HTR-8/SVneo (cell line): Measurements from ENCODE around the gene VASH1.
"Not testable (repeated sequence)": the region's sequence is repeated elsewhere in the genome, so short reads cannot be mapped to it uniquely, and the experiment has no call there.

Source experiments
- DNase-seq: peaks from one replicate; pipeline ENCODE4 v3.0.0; 2011; ENCODE audit warnings: low spot score, mixed read lengths; ENCODE audit not compliant: insufficient read length
- FAIRE-seq: peaks from 2 replicates; lab custom pipeline; 2011; peaks lifted over from hg19 to GRCh38; lab: Jason Lieb, UNC

The VASH1 gene

GRCh38 chr14:76761136-76761959 lies at the start of gene VASH1:
Gene VASH1 (plus strand): TSS chr14:76761468. CDS start chr14:76762822, 1,354 bp downstream.
- peak; percentile 99 for FAIRE-seq
- peak; percentile 94 for DNase-seq

GRCh38 chr14:76713121-76713520 lies 48.1 kb upstream of the VASH1 start:
- FAIRE-seq (no peak), DNase-seq (no peak)

DNA sequence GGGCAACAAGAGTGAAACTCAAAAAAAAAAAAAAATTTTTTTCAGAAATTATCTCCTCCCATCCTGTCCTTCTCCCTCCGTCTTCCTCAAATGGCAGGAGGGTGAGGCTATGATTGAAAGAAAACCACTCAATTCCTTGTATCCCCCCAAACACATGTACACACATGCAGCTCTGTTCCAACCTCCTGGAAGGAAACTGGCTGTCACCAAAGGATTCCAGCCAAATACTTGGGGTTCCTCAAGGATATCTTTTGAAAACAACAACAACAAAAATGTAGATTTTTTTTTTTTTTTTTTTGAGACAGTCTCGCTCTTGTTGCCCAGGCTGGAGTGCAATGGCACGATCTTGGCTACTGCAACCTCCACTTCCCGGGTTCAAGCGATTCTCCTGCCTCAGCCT lies 46.8 kb upstream of the VASH1 start:
- no peak for DNase-seq
- no peak for FAIRE-seq

DNA sequence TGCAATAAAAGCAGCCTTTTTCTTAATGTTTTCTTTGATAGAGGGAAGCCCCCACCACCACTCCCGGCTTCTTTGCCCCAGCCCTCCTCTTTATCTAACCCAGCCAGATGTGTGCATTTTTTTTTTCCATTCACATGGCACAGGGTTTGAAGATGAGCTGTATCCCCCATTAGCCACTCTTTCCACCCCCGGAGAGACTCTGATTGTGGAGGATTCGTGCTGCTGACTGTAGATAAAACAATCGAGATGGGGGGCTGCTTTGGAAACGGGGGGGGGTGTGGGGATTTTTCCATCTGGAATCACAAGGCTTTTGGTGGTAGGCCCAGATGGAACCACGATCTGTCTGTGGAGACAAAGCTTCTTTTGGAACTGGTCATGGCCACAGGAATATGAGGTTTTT lies 46.2 kb upstream of the VASH1 start:
- DNase-seq = no peak
- FAIRE-seq = no peak

DNA sequence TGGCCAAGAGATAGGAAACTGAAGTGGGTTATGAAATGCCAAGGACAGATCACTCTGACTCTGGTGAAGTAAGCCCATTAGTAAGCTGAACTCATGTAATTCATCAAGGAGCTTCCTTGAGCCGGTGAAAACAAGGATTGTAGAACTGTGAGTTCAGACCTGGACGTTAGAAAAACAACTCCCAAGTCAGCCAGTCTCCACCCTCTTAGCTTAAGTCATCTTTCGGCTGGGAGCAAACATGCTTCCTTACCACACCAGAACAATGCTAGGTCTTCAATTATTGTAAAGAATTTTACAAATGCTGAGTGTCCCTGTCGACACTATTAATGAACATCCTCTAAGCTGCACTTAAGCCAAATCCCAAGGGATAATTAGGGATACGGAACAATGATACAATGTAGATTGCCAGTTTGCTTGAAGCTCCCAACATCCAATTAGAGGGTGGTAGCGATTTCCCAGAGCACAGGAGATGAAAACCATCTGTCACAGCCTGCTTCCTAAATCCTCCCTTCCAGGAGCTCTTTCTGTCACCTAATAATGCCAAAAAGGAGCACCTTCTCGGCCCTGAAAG lies 45.7 kb upstream of the VASH1 start:
- FAIRE-seq (peak; percentile 58), DNase-seq (no peak)

GRCh38 chr14:76716285-76716684 lies 45.0 kb upstream of the VASH1 start:
- DNase-seq (no peak), FAIRE-seq (no peak)

DNA sequence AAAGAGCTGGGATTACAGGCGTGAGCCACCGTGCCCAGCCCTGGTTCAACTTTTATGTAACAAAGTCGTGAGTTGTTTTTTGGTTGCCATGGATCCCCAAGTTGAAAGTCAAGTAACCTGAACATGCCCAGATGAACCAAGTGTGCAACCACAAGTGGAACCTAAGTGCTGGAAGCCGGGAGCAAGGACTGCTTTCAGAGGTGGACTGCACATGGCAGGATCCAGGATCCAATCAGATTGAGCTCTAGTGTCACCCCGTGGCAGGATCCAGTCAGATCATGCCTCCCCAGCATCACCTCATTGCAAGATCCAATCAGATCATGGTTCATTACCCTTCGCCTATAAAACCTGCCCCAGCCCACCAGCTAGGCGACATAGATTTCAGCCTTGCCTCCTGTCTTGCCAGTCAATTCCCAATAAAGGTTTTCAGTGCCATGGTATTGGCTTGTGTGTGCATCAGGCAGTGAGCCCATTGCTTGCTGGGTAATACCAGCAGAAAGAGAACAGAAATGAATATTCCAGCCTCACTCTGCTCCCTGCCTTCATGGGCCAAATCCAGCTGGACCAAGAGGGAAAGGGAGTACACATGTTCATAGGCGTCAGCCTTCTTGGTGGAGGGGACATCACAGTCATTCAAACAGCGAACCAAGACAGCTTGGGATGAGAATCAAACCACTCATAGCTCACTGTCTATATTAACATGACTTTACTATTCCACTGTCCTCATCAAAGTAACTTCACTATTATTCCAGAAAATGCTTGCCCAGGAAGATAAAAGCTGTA lies 43.6 kb upstream of the VASH1 start:
- DNase-seq (no peak), FAIRE-seq (peak; percentile 40)

DNA sequence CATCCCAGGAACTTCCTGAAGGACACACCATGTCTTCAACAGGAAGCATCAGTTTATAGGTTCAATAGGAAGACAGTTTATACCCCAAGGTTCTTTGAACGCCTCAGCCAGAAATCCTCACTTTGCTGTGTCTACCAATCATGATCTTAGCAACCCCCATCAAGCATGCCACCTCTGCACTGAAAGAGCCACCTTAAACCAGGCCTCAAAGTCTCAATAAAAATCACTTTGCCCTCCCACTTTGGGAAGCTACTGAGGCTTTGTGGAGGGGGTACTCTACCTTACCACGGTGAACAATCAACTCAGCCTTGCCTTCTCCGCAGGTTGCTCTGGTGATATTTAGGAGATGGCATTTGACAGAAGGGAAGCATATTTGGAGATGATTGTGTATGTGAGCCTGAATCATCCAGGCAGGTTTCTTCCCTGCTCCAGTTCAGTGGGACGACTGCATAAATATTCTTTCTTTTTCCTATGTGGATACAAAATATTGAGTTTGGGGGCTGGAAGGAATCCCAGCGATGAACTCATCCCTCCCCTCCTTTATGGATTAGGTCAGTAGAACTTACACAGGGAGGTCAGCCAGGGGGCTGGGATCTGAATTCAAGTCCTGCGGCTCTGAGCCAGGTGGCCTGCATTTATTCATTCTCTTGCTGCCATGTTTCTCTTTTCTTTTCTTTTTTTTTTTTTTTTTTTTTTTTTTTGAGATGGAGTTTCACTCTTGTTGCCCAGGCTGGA lies 42.8 kb upstream of the VASH1 start:
- DNase-seq = no peak
- peak; percentile 33 for FAIRE-seq

- DNase-seq = no peak
- FAIRE-seq = no peak
Observed at GRCh38 chr14:76719666-76720065, 41.6 kb upstream of the VASH1 start.

DNA sequence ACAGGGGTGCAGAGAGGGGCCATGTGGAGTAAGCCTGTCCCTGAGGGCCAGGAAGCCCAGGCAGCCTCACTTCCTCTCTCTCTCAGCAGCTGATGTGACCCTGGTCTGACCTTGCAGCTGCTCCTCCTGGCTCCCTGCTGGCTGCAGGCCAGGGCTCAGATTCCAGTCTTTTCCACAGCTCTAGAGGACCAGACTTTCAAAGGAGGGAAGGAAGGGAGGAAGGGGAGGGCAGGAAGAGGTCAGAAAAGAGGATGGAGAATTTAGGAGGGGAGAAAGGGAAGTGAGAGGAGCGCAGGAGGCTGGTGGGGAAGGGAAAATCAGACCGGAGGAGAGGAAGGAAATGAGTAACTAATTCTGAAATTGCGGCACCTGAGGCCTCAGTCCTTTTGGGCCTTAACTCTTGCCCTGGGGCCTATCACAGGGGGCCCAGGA lies 40.9 kb upstream of the VASH1 start:
- peak; percentile 91 for FAIRE-seq

GRCh38 chr14:76721506-76721905 lies 39.8 kb upstream of the VASH1 start:
- DNase-seq, FAIRE-seq: not testable (repeated sequence)

More for the DNA sequence above, 40.9 kb upstream of the VASH1 start:
- DNase-seq = peak; percentile 87

DNA sequence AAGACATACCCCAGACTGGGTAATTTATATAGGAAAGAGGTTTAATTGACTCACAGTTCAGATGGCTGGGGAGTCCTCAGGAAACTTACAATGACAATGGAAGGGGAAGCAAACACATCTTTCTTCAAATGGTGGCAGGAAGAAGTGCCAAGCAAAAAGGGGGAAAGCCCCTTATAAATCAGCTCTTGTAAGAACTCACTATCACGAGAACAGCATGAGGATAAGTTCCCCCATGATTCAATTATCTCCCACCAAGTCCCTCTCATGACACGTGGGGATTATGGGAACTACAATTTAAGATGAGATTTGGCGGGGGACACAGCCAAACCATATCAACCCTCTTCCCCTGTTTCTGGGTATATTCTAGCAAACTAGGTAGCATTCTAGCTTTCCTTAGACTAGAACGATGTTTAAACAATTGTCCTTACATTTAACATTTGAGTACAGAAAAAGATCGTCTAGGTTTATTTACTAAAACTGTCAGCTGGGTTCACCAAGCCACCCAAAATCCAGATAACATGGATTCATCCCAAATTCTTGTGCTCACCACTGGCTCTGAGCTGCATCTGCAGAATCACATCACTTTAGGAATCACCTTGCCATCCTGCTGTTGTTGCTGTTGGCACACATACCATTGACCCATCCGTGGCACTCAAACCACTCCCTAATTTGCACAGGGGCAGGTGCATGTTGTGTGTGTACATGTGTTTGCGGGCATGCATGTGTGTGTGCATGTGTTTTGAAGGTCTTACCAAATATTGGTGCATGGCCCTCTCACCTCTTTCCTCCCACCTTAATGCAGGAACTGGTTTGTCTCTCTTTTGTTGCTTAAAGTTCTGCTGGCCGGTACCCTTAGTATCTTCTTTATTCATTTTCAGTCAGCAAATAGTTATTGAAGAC lies 36.4 kb upstream of the VASH1 start:
- DNase-seq (no peak), FAIRE-seq (peak; percentile 31)

- no peak for FAIRE-seq
- DNase-seq = no peak
Observed at GRCh38 chr14:76726551-76726970, 34.7 kb upstream of the VASH1 start.

DNA sequence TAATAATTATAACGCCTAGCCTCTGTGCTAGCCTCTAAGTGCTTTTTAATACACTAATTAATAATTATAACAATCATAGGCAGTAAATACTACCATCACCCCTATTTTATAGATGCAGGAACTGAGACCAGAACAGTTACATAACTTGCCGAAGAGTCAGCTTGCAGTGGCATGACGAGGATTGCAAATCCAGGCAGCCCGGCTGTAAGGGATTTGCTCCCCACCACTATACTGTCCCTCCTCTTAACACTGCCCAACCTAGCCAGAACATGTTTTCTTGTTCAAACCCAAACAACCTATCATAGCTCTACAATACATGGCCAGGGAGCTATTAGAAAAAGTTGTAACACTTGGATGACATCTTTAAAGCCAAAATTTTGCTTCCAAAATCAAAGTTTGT lies 33.9 kb upstream of the VASH1 start:
- DNase-seq = no peak
- no peak for FAIRE-seq

GRCh38 chr14:76727901-76728300 lies 33.4 kb upstream of the VASH1 start:
- no peak for FAIRE-seq
- no peak for DNase-seq

DNA sequence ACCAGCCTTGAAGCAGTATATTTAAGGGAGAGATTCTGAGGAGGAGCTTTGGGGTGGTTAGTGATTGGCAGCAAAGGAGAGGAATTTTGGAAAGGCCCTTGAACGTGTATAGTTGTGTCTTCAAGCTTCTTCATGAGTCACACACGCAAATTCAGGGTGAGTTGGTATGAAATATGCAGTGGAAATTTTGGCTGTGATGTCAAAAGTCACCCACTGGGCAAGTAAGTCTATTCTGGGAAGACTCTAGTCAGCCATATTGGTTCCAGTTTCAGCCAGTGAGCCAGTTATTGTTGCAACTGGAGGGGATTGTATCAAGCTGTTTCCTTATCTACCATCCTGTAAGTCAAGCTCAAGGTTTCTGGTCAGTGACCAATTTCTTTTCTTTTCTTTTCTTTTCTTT lies 32.0 kb upstream of the VASH1 start:
- DNase-seq (no peak), FAIRE-seq (no peak)

DNA sequence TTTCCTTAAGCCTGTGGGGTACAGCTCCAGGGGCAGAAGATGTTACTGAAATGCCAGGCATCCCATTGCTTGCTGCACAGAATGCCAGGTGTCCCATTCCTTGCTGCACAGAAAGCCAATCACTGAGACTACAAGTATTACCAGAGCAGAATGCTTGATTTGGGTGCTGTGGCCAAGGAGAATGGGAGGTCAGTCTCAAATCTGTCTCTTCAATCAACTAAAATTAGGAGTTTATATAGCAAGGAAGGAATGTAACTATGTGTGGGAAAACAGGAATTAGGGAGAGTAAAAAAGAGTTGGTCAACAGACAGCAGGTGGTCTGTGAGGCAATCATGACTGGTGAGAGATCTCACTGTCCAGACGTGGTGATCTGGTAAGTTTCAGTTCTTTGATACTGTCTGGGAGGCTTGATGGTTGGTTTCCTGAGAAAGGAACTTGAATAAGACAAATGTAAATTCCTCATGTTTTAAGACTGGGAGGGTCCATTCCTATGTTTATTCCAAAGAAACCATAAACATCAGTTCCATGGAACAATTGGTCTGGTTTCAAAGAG lies 31.2 kb upstream of the VASH1 start:
- DNase-seq = no peak
- FAIRE-seq = no peak

GRCh38 chr14:76734501-76734900 lies 26.8 kb upstream of the VASH1 start:
- FAIRE-seq, DNase-seq: not testable (repeated sequence)

- DNase-seq (no peak), FAIRE-seq (peak; percentile 79)
Observed at GRCh38 chr14:76736514-76736913, 24.8 kb upstream of the VASH1 start.
